Measurements from ENCODE around the gene UBE2QL1. TPM values are rescaled to one million over a fixed set of nuclear protein-coding genes. Genes with fewer than 3 reads are reported as not detected.

UBE2QL1 gene
- total RNA-seq, 2 donors from 2014 or later: 0.33 to 0.78 TPM

GRCh38 chr5:6408627-6409446 is 39.8 kb upstream of the UBE2QL1 start:
- H3K4me3 ChIP-seq: no peak overlapping the region
- no peaks in the 10 kb centered on the region for H3K4me1 ChIP-seq
- TF ChIP-seq CTCF (IDR thresholded peaks at IDR 0.05) (no peak), POLR2A (IDR thresholded peaks at IDR 0.05) (no peak)
- no peaks in the 10 kb centered on the region for H3K9me3 ChIP-seq
- no peak overlapping the region for H3K27ac ChIP-seq
- no peaks in the 10 kb centered on the region for H3K36me3 ChIP-seq (replicated peaks in 1 of 2; ENCODE audit: insufficient read depth in 1 of 2, low read depth in 2 of 2)
- DNase-seq (no peak), ATAC-seq (no peak)
- no peaks in the 10 kb centered on the region for H3K27me3 ChIP-seq
- intact Hi-C loops (cut with DNase I): no loop called here
- WGBS, 2 donors: 62 to 74% methylated on average over 8 of the region's 8 CpGs

- DNase-seq (no peak), ATAC-seq (no peak)
- Histone ChIP-seq H3K4me1 (no peaks in the 10 kb centered on the region), H3K36me3 (replicated peaks in 1 of 2; ENCODE audit: insufficient read depth in 1 of 2, low read depth in 2 of 2) (no peaks in the 10 kb centered on the region), H3K9me3 (no peaks in the 10 kb centered on the region), H3K4me3 (no peak overlapping the region), H3K27me3 (no peaks in the 10 kb centered on the region), H3K27ac (no peak overlapping the region)
- intact Hi-C loops (cut with DNase I): no loop called here
- WGBS, 2 donors: 67 to 79% methylated on average over 9 of the region's 9 CpGs
- TF ChIP-seq POLR2A (IDR thresholded peaks at IDR 0.05) (no peak), CTCF (IDR thresholded peaks at IDR 0.05) (no peak)
These were observed 38.2 kb upstream of the UBE2QL1 start for GRCh38 chr5:6410421-6410820.

- H3K27me3 ChIP-seq: no peaks in the 10 kb centered on the region
- no peak overlapping the region for H3K4me3 ChIP-seq
- no peak overlapping the region for H3K27ac ChIP-seq
- no peaks in the 10 kb centered on the region for H3K9me3 ChIP-seq
- intact Hi-C loops (cut with DNase I): no loop called here
- WGBS, 2 donors: 84 to 94% methylated on average over 10 to 15 of the region's 15 CpGs
- H3K4me1 ChIP-seq: no peaks in the 10 kb centered on the region
- H3K36me3 ChIP-seq (replicated peaks in 1 of 2; ENCODE audit: insufficient read depth in 1 of 2, low read depth in 2 of 2): no peaks in the 10 kb centered on the region
- ATAC-seq (no peak), DNase-seq (no peak)
- TF ChIP-seq POLR2A (IDR thresholded peaks at IDR 0.05) (no peak), CTCF (IDR thresholded peaks at IDR 0.05) (no peak)
These were observed 37.5 kb upstream of the UBE2QL1 start for GRCh38 chr5:6411141-6411540.

GRCh38 chr5:6412811-6413210 is 35.8 kb upstream of the UBE2QL1 start:
- H3K36me3 ChIP-seq (replicated peaks in 1 of 2; ENCODE audit: insufficient read depth in 1 of 2, low read depth in 2 of 2): no peaks in the 10 kb centered on the region
- H3K4me3 ChIP-seq: no peak overlapping the region
- intact Hi-C loops (cut with DNase I): no loop called here
- DNase-seq: no peak
- no peak for ATAC-seq
- WGBS, 2 donors: 51 to 78% methylated on average over 4 of the region's 4 CpGs
- H3K4me1 ChIP-seq: no peaks in the 10 kb centered on the region
- no peaks in the 10 kb centered on the region for H3K27me3 ChIP-seq
- H3K27ac ChIP-seq: no peak overlapping the region
- H3K9me3 ChIP-seq: no peaks in the 10 kb centered on the region
- TF ChIP-seq POLR2A (IDR thresholded peaks at IDR 0.05) (no peak), CTCF (IDR thresholded peaks at IDR 0.05) (no peak)

GRCh38 chr5:6417657-6418056 is 31.0 kb upstream of the UBE2QL1 start:
- ATAC-seq: no peak
- Histone ChIP-seq H3K4me3 (no peak overlapping the region), H3K4me1 (peaks cover 10% of the 10 kb centered on the region), H3K27ac (no peak overlapping the region), H3K27me3 (no peaks in the 10 kb centered on the region), H3K36me3 (replicated peaks in 1 of 2; ENCODE audit: insufficient read depth in 1 of 2, low read depth in 2 of 2) (no peaks in the 10 kb centered on the region), H3K9me3 (no peaks in the 10 kb centered on the region)
- WGBS, 2 donors: 81 to 88% methylated on average over 3 to 10 of the region's 10 CpGs
- intact Hi-C loops (cut with DNase I): no loop called here
- TF ChIP-seq POLR2A (IDR thresholded peaks at IDR 0.05) (no peak), CTCF (IDR thresholded peaks at IDR 0.05) (no peak)
- no peak for DNase-seq

Data from body of pancreas (tissue), 4 donors.